Naive thymus-derived CD4-positive, alpha-beta T cell (primary cell): ENCODE data around the gene MPO. TPM values are rescaled to one million over a fixed set of nuclear protein-coding genes. Genes with fewer than 3 reads are reported as not detected.

Experiments
- ATAC-seq: fragments of 150-1000 bp; cut with Tn5 transposase; 2 replicates; pipeline ENCODE4 v1.10.0; 2021; ENCODE audit warnings: mild to moderate bottlenecking, moderate library complexity
- CTCF ChIA-PET: fragments of 350-600 bp; sonication (Branson Sonifier 250); formaldehyde crosslinking; loops from one replicate; lab custom pipeline; 2021; ENCODE audit warnings: antibody characterized with exemption; lab: Charles Lee
- POLR2A ChIA-PET: fragments of 350-600 bp; sonication (Branson Sonifier 250); formaldehyde crosslinking; loops from one replicate; lab custom pipeline; 2021; ENCODE audit warnings: antibody characterized with exemption, inconsistent platforms; lab: Charles Lee
- DNase-seq, 9 donors: peaks; one replicate each; pipeline versions ENCODE4 v3.0.0 to v3.0.0-alpha.2; 2020 to 2022; ENCODE audit warnings: mixed read lengths in 1 of 9
- H3K27ac ChIP-seq: one replicate; pipeline ENCODE4 v1.7.0; 2013; ENCODE audit warnings: mild to moderate bottlenecking, low read depth, low read length, moderate library complexity
- H3K27me3 ChIP-seq, 2 donors: one replicate each; pipeline ENCODE4 v1.7.0; 2013; ENCODE audit warnings: low read length in 2 of 2, mild to moderate bottlenecking in 2 of 2, moderate library complexity in 2 of 2; ENCODE audit not compliant: control insufficient read depth in 2 of 2, insufficient read depth in 2 of 2
- H3K36me3 ChIP-seq, 3 experiments: 1 replicate in 2 of 3; 2 replicates in 1 of 3; pipeline ENCODE4 v1.7.0; 2013; ENCODE audit warnings: low read length in 3 of 3, mild to moderate bottlenecking in 3 of 3, moderate library complexity in 1 of 3; ENCODE audit not compliant: insufficient read depth in 3 of 3, control insufficient read depth in 2 of 3
- H3K4me1 ChIP-seq, 2 donors: one replicate each; pipeline ENCODE4 v1.7.0; 2013; ENCODE audit warnings: low read length in 2 of 2, mild to moderate bottlenecking in 2 of 2, moderate library complexity in 1 of 2; ENCODE audit not compliant: control insufficient read depth in 2 of 2, insufficient read depth in 2 of 2
- H3K4me3 ChIP-seq: 2 replicates; pipeline ENCODE4 v1.7.0; 2013; ENCODE audit warnings: mild to moderate bottlenecking, low read length
- H3K9me3 ChIP-seq, 3 experiments: 1 replicate in 2 of 3; 2 replicates in 1 of 3; pipeline ENCODE4 v1.7.0; 2013; ENCODE audit warnings: low read length in 3 of 3; ENCODE audit not compliant: control insufficient read depth in 2 of 3
- H3K27ac Mint-ChIP-seq, 9 donors: one replicate each; pipeline ENCODE4 v1.8.0; 2020 to 2022; ENCODE audit warnings: mixed read lengths in 9 of 9, mild to moderate bottlenecking in 8 of 9, moderate library complexity in 5 of 9, inconsistent platforms in 2 of 9
- H3K27me3 Mint-ChIP-seq, 5 donors: one replicate each; pipeline ENCODE4 v1.8.0; 2021 to 2022; ENCODE audit warnings: mixed read lengths in 5 of 5, mild to moderate bottlenecking in 1 of 5
- H3K36me3 Mint-ChIP-seq, 5 donors: one replicate each; pipeline ENCODE4 v1.8.0; 2020 to 2022; ENCODE audit warnings: mixed read lengths in 5 of 5, mild to moderate bottlenecking in 3 of 5, inconsistent platforms in 1 of 5
- H3K4me1 Mint-ChIP-seq, 7 donors: one replicate each; pipeline ENCODE4 v1.8.0; 2020 to 2022; ENCODE audit warnings: mixed read lengths in 7 of 7, mild to moderate bottlenecking in 3 of 7, inconsistent platforms in 1 of 7
- H3K4me3 Mint-ChIP-seq, 10 donors: one replicate each; pipeline ENCODE4 v1.8.0; 2020 to 2022; ENCODE audit warnings: mild to moderate bottlenecking in 10 of 10, mixed read lengths in 10 of 10, moderate library complexity in 6 of 10, inconsistent platforms in 2 of 10
- H3K9me3 Mint-ChIP-seq, 11 donors: one replicate each; pipeline ENCODE4 v1.8.0; 2020 to 2022; ENCODE audit warnings: mixed read lengths in 11 of 11, mild to moderate bottlenecking in 4 of 11, inconsistent platforms in 1 of 11, moderate library complexity in 1 of 11
- intact Hi-C, 2 donors: fragments of 100-400 bp; cut with micrococcal nuclease; formaldehyde crosslinking; loops; one replicate each; pipeline ENCODE4 v1.15.1; 2023
- polyA plus RNA-seq, 2 donors: library from polyadenylated mRNA; unstranded; fragments of 300-500 nt; fragmentation: Illumina TruSeq; gene quantifications; one replicate each; pipeline ENCODE4 v1.2.3, GENCODE V29; 2021
- total RNA-seq, 6 experiments: library from RNA in 5 of 6; stranded (reverse) in 5 of 6; gene quantifications; 1 replicate in 5 of 6; 2 replicates in 1 of 6; pipeline ENCODE4 v1.2.3 and lab custom pipeline; 2021 to 2026

MPO gene
- total and polyA plus RNA-seq, 7 experiments from 2014 or later: 0.32 to 7.3 TPM; not detected in 5

DNA sequence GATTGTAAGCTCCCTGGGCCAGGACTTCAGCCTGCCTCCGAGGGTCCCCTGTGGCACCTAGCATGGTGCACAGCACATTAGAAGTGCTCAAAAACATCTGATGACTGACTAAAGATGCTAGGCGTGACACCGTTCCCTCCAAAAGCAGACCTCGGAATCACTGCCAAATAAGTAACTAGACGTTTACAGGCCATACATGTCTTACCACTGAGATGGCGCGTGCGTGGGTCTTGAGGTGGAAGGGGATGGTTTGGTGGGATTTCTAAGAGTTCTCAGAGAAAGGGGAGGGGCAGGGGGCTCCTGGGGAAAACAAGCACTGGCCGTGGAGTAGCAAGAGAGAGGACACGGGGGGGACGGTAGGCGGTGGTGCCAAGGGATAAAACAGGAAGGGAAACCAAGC is 12.4 kb downstream of the MPO start:
- Mint-ChIP-seq H3K4me3 (no peak overlapping the region), H3K4me1 (no peaks in the 10 kb centered on the region), H3K9me3 (peaks cover 0 to 2% (median 0%) of the 10 kb centered on the region in 11 donors), H3K27me3 (peaks cover 24 to 39% (median 31%) of the 10 kb centered on the region in 5 donors), H3K27ac (no peak overlapping the region), H3K36me3 (no peaks in the 10 kb centered on the region)
- peaks cover 0 to 9% of the 10 kb centered on the region in 2 donors for H3K27me3 ChIP-seq
- peak in 1 of 9 donors; percentile 8 for DNase-seq
- no peak for ATAC-seq
- ChIA-PET POLR2A (no interaction called here), CTCF (no interaction called here)
- H3K4me3 ChIP-seq: no peak overlapping the region
- H3K27ac ChIP-seq: no peak overlapping the region
- H3K36me3 ChIP-seq: no peaks in the 10 kb centered on the region
- H3K4me1 ChIP-seq: no peaks in the 10 kb centered on the region
- intact Hi-C loops: no loop called here
- H3K9me3 ChIP-seq: no peaks in the 10 kb centered on the region

DNA sequence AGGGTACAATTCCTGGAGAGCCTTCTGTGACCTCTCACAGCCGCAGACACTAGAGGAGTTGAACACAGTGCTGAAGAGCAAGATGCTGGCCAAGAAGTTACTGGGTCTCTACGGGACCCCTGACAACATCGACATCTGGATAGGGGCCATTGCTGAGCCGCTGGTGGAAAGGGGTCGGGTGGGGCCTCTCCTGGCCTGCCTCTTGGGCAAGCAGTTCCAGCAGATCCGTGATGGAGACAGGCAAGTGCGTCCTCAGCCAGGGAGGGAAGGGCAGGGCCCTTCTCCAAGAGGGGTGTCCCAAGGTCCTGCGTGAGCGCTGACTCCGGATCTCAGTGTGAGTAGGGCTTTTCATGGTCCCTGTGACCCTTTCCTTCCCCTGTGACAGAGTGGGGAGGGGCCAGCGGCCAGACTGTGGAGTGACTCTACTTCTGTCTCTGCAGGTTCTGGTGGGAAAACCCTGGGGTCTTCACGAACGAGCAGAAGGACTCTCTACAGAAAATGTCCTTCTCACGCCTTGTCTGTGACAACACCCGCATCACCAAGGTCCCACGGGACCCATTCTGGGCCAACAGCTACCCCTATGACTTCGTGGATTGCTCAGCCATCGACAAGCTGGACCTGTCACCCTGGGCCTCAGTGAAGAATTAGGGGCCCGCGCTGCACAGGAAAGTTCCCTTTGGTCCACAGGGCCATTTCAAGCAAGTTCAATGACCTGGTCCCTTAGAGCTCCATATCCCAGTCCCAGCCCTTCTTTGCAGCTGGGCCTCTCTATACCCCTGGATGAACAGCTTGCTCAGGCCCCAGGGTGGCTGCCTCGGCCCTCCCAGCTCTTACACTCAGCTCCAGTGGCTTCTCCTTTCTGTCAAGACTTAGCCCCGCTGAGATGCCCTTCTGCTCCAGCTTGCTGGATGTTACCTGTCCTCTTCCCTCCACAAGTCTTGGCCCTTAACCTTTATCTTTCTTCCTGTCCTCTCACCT is 13.1 kb downstream of the MPO start:
- H3K4me1 Mint-ChIP-seq: peaks cover 0 to 2% (median 0%) of the 10 kb centered on the region in 7 donors
- peak in 1 of 9 donors; percentile 17 for DNase-seq
- H3K27ac Mint-ChIP-seq: no peak overlapping the region
- no peak overlapping the region for H3K4me3 Mint-ChIP-seq
- ChIA-PET POLR2A (no interaction called here), CTCF (no interaction called here)
- no peaks in the 10 kb centered on the region for H3K9me3 ChIP-seq
- H3K4me1 ChIP-seq: no peaks in the 10 kb centered on the region
- H3K4me3 ChIP-seq: no peak overlapping the region
- peaks cover 0 to 9% of the 10 kb centered on the region in 2 donors for H3K27me3 ChIP-seq
- no peak for ATAC-seq
- intact Hi-C loops: no loop called here
- H3K36me3 ChIP-seq: no peaks in the 10 kb centered on the region
- H3K27ac ChIP-seq: no peak overlapping the region
- H3K27me3 Mint-ChIP-seq: peaks cover 31 to 46% (median 37%) of the 10 kb centered on the region in 5 donors
- no peaks in the 10 kb centered on the region for H3K36me3 Mint-ChIP-seq
- H3K9me3 Mint-ChIP-seq: peaks cover 0 to 2% (median 0%) of the 10 kb centered on the region in 11 donors

DNA sequence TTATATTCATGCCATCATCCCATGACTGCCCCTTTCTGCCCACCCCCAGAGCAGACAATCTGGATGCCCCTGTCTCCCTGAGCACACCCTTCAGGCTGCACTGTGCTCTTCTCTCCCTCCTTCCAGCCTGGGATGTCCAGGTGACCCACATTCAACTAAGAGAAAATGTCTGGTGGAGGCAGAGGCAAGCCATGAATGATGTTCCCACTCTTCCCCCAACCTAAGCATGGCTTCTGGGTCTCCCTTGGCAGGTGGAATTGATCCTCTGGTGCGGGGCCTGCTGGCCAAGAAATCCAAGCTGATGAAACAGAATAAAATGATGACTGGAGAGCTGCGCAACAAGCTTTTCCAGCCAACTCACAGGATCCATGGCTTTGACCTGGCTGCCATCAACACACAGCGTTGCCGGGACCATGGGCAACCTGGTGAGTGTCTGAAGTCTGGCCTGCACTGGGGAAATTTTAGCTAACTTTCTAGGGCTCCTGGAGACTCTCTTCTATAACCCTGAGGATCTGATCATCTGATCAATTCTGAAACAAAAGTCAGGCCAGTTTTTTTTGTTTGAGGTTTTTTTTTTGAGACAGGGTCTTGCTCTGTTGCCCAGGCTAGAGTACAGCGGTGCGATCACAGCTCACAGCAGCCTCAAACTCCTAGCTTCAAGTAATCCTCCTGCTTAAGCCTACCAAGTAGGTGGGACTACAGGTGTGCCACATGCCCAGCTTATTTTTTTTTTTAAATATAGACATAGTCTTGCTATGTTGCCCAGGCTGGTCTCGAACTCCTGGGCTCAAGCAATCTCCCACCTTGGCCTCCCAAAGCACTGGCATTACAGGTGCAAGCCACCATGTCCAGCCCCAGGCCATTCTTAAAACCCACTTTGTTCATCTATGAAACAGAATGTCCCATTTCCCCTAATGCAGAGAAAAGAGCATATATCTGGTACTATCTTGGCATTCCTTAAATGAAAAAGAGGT is 14.5 kb downstream of the MPO start:
- H3K27me3 ChIP-seq: peaks cover 0 to 9% of the 10 kb centered on the region in 2 donors
- H3K27ac ChIP-seq: no peak overlapping the region
- CTCF ChIA-PET: interaction anchor here (0.5 kb wide), 1 partner anchor 10 kb away, joined by 3 read pairs; no protein-coding TSS in a partner anchor
- no peaks in the 10 kb centered on the region for H3K9me3 ChIP-seq
- ATAC-seq: no peak
- POLR2A ChIA-PET: no interaction called here
- no peaks in the 10 kb centered on the region for H3K36me3 ChIP-seq
- H3K4me3 ChIP-seq: no peak overlapping the region
- no peak overlapping the region for H3K27ac Mint-ChIP-seq
- intact Hi-C loops: no loop called here
- peaks cover 0 to 2% (median 0%) of the 10 kb centered on the region in 7 donors for H3K4me1 Mint-ChIP-seq
- peak in 1 of 9 donors; percentile 8 for DNase-seq
- H3K4me1 ChIP-seq: no peaks in the 10 kb centered on the region
- H3K36me3 Mint-ChIP-seq: no peaks in the 10 kb centered on the region
- H3K27me3 Mint-ChIP-seq: peaks cover 43 to 60% (median 49%) of the 10 kb centered on the region in 5 donors
- H3K4me3 Mint-ChIP-seq: no peak overlapping the region
- peaks cover 0 to 2% (median 0%) of the 10 kb centered on the region in 11 donors for H3K9me3 Mint-ChIP-seq

DNA sequence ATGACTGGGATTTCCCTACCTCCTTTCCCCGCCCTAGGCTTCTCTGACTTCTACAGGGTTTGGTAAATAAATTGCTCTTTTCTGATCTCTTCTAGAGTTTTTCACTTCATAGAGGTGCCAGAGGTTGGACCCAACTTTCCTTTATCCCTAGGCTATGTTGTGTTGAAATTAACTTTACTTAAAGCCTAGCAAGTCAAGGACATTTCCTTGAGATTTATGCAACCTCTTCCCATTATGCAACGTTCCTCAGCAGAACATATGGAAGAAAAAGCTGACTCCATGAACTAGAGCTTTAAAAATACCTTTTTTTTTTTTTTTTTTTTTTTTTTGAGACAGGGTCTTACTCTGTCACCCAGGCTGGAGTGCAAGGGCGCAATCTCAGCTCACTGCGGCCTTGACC is 15.5 kb downstream of the MPO start:
- peaks cover 52 to 68% (median 55%) of the 10 kb centered on the region in 5 donors for H3K27me3 Mint-ChIP-seq
- intact Hi-C loops: no loop called here

DNA sequence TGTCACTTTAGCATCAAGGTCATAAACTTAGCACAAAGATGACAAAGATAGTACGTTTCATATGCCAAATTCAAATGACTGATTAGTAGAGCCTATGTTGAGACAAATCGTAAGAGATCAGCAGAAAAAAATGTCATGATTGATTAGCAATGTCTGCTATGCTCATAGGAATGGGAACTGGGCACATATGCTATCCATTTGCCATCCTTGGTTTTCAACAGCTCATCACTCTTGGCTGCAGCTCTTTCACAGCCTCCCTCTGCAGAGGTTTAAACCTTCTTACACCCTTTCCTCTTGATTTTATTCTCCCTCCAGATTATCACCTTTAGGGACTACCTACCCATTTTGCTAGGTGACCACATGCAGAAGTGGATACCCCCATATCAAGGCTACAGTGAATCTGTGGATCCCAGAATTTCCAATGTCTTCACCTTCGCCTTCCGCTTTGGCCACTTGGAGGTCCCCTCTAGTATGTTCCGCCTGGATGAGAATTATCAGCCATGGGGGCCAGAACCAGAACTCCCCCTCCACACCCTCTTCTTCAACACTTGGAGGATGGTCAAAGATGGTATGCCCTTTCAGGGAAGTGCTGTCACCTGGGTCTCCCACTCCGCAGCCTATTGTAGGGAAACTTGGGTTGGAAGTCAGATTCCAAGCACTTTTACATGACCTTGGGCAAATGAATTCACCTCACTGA is 16.2 kb downstream of the MPO start:
- H3K27ac Mint-ChIP-seq: no peak overlapping the region
- Histone ChIP-seq H3K27me3 (peaks cover 0 to 9% of the 10 kb centered on the region in 2 donors), H3K4me1 (no peaks in the 10 kb centered on the region), H3K9me3 (no peaks in the 10 kb centered on the region), H3K27ac (no peak overlapping the region), H3K4me3 (no peak overlapping the region), H3K36me3 (no peaks in the 10 kb centered on the region)
- no peaks in the 10 kb centered on the region for H3K36me3 Mint-ChIP-seq
- DNase-seq: no peak
- peaks cover 55 to 71% (median 55%) of the 10 kb centered on the region in 5 donors for H3K27me3 Mint-ChIP-seq
- peaks cover 0 to 2% (median 0%) of the 10 kb centered on the region in 11 donors for H3K9me3 Mint-ChIP-seq
- CTCF ChIA-PET: no interaction called here
- no peak overlapping the region for H3K4me3 Mint-ChIP-seq
- POLR2A ChIA-PET: no interaction called here
- peaks cover 0 to 2% (median 0%) of the 10 kb centered on the region in 7 donors for H3K4me1 Mint-ChIP-seq
- intact Hi-C loops: no loop called here
- no peak for ATAC-seq

More for the DNA sequence above, 15.5 kb downstream of the MPO start:
- Histone ChIP-seq H3K4me3 (no peak overlapping the region), H3K27me3 (peaks cover 0 to 9% of the 10 kb centered on the region in 2 donors), H3K4me1 (no peaks in the 10 kb centered on the region), H3K9me3 (no peaks in the 10 kb centered on the region), H3K27ac (no peak overlapping the region), H3K36me3 (no peaks in the 10 kb centered on the region)
- peaks cover 0 to 2% (median 0%) of the 10 kb centered on the region in 11 donors for H3K9me3 Mint-ChIP-seq
- DNase-seq (no peak), ATAC-seq (no peak)
- CTCF ChIA-PET: interaction anchor here (0.5 kb wide), 1 partner anchor 9 kb away, joined by 3 read pairs; no protein-coding TSS in a partner anchor
- no peaks in the 10 kb centered on the region for H3K36me3 Mint-ChIP-seq
- POLR2A ChIA-PET: no interaction called here
- H3K27ac Mint-ChIP-seq: no peak overlapping the region
- H3K4me1 Mint-ChIP-seq: peaks cover 0 to 2% (median 0%) of the 10 kb centered on the region in 7 donors
- no peak overlapping the region for H3K4me3 Mint-ChIP-seq

DNA sequence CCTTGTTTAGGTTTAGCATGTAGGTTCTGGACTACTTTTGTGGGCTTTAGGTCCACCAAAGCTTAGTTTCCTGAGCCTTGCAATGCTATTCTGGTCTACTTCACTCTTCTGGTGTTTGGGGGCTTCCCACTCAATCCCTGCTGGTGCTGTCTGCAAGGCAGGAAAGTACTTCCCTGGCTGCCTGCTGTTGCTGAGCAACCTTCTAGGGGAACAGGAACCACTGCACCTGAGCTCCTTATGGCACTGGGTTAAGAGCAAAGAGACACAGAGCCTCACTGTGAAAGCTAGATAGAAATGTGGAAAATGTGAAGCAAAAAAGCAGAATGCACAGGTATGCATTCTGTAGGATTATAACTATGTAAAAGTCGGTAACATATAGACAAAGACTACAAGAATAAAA is 17.0 kb downstream of the MPO start:
- no peaks in the 10 kb centered on the region for H3K4me1 ChIP-seq
- H3K36me3 ChIP-seq: no peaks in the 10 kb centered on the region
- peaks cover 0 to 9% of the 10 kb centered on the region in 2 donors for H3K27me3 ChIP-seq
- H3K9me3 ChIP-seq: no peaks in the 10 kb centered on the region
- no peak overlapping the region for H3K4me3 ChIP-seq
- Mint-ChIP-seq H3K4me1 (peaks cover 0 to 2% (median 0%) of the 10 kb centered on the region in 7 donors), H3K9me3 (peaks cover 0 to 2% (median 0%) of the 10 kb centered on the region in 11 donors), H3K27me3 (peaks cover 58 to 71% (median 62%) of the 10 kb centered on the region in 5 donors), H3K27ac (no peak overlapping the region), H3K36me3 (no peaks in the 10 kb centered on the region), H3K4me3 (no peak overlapping the region)
- intact Hi-C loops: no loop called here
- ChIA-PET POLR2A (no interaction called here), CTCF (no interaction called here)
- no peak overlapping the region for H3K27ac ChIP-seq
- ATAC-seq (no peak), DNase-seq (peak in 1 of 9 donors; percentile 1)
